22Rv1 (cell line): ENCODE data around the gene ACCS.

Experiments used
- ZFX ChIP-seq: fragments of 450-650 bp; IDR thresholded peaks from 2 replicates; pipeline ENCODE4 v1.6.1; 2017; ENCODE audit warnings: antibody characterized with exemption, borderline replicate concordance
- TF ChIP-seq, protein P1 (sequence below): fragments of 450-650 bp; IDR thresholded peaks from 2 replicates; pipeline ENCODE4 v1.5.1; 2017; ENCODE audit warnings: mild to moderate bottlenecking

DNA sequence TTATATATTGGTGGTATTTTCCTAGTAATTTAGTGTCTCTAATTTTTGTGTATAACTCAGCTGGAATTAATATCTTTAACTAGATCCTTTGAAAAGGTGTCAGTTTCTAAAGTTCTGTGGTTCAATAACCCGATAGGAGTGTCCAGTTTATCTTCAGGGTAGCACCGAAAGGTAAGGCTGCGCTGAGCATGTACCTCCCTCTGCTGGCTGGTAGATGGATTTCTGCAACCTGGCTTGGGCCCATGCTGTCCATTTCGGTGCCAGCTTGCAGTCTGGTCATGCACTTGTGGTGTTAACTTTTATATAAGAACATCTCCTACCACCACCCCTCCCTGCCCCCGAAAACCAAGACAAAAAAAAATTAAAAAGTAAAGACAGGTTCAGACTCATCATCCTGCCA lies 54.1 kb downstream of the ACCS start:
- TF ChIP-seq, protein P1, sequence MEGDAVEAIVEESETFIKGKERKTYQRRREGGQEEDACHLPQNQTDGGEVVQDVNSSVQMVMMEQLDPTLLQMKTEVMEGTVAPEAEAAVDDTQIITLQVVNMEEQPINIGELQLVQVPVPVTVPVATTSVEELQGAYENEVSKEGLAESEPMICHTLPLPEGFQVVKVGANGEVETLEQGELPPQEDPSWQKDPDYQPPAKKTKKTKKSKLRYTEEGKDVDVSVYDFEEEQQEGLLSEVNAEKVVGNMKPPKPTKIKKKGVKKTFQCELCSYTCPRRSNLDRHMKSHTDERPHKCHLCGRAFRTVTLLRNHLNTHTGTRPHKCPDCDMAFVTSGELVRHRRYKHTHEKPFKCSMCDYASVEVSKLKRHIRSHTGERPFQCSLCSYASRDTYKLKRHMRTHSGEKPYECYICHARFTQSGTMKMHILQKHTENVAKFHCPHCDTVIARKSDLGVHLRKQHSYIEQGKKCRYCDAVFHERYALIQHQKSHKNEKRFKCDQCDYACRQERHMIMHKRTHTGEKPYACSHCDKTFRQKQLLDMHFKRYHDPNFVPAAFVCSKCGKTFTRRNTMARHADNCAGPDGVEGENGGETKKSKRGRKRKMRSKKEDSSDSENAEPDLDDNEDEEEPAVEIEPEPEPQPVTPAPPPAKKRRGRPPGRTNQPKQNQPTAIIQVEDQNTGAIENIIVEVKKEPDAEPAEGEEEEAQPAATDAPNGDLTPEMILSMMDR: peak; percentile 36
- no peak for TF ChIP-seq ZFX
